Activated CD4-positive, alpha-beta T cell treated with anti-CD3 and anti-CD28 coated beads, Interleukin-2, amount 50 U/mL, for 16 hours (primary cell): ENCODE results near the gene ADM5.

Experiments
- DNase-seq: peaks from one replicate; pipeline ENCODE4 v3.0.0-alpha.2; 2020

The ADM5 gene

GRCh38 chr19:49680421-49681351, 8.7 kb upstream of the ADM5 start:
- DNase-seq: peak; percentile 95

- DNase-seq: no peak
Observed at GRCh38 chr19:49681830-49682229, 7.6 kb upstream of the ADM5 start.

DNA sequence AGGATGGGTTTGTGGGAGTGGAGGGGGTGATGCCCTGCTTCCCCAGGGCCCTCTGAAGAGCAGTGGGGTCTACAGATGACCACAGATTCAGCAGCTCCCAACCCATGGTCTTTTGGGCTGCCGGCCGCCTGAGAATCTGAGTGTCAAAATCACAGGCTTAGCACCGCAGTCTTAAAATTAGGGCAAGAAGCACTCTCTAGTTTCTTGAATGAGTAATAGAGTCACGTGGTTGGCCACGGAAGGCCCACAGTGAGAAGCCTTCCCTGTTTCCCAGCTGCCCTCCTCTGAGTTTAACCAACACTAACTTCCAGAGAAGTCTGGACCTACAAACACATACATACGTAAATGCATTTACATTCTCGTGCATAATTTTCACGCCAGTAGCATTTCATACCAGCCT, 7.1 kb upstream of the ADM5 start:
- no peak for DNase-seq

DNA sequence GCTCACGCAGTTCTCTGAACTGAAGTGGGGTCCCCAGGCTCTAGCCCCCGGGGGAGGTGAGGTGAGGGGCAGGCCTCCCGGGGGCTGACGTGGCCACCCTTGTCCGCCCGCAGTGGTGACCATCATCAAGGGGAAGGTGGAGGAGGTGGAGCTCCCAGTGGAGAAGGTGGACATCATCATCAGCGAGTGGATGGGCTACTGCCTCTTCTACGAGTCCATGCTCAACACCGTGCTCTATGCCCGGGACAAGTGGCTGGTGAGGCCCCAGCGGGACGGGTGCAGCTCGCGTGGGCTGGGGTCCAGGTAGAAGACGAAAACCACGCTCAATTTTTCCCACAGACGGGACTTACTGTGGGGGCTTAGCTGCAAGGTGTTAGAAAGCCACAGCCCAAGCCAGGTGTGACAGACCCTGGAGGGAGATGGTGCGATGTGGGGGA, 5.6 kb upstream of the ADM5 start:
- no peak for DNase-seq

- no peak for DNase-seq
Observed at GRCh38 chr19:49684251-49684982, 5.0 kb upstream of the ADM5 start.

DNA sequence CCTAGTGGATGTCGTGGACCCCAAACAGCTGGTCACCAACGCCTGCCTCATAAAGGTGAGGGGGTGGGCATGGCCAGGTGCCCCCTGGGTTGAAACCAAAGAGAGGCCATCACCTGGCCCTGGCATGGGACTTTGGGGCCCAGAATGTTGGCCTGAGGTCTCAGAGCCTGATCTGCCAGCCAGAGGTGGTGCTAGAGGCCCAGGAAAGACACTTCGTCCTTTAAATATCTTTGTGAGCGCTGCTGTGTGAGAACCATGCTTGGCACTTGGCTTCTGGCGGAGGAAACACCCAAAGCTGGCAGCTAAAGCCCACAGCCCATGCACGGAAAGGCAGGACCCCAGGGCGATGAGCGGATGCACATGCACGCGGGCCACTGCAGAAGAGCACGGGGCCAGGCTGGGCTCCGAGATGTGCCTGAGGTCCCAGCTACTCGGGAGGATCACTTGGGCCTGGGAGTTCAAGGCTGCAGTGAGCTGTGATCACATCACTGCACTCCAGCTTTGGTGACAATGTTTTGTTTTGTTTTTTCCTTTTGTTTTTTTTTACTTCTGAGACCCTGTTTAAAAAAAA, 4.3 kb upstream of the ADM5 start:
- no peak for DNase-seq

DNA sequence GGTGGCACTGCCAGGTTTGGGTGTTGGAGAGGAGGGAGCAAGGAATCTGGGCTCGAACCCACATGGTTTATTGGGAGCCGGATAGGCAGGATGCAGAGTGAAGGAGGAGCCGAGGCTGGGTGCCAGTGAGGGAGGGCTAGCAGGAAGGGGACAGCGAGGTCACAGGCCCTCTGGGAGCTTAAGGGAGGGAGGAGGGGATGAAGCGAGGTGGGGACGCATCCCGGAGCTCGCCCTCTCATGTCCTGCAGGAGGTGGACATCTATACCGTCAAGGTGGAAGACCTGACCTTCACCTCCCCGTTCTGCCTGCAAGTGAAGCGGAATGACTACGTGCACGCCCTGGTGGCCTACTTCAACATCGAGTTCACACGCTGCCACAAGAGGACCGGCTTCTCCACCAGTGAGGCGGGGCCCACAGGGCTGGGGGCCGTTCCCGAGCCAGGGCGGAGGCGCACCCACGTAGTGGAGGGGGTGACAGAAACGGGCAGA, 3.5 kb upstream of the ADM5 start:
- DNase-seq: no peak

DNA sequence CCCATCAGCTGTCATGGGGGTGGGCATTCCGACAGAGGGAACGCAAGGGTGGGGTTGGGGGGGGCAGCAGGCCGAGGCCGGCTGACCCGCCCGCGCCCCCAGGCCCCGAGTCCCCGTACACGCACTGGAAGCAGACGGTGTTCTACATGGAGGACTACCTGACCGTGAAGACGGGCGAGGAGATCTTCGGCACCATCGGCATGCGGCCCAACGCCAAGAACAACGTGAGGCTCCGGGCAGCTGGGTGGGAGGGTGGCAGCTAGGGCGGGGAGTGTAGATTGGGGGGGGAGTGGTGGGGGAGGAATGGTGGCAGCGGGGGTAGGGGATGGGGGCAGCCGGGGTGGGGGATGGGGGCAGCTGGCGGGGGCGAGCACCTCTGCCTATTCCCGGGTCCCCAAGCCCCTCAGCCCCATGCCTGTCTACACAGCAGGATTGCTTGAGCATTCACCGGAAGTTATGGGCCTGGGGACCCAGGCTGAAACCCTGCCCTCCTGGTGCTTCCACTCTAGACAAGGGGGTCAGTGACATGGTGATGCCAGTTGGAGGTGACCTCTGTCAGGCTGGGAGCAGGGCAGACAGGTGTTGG, 2.8 kb upstream of the ADM5 start:
- no peak for DNase-seq

DNA sequence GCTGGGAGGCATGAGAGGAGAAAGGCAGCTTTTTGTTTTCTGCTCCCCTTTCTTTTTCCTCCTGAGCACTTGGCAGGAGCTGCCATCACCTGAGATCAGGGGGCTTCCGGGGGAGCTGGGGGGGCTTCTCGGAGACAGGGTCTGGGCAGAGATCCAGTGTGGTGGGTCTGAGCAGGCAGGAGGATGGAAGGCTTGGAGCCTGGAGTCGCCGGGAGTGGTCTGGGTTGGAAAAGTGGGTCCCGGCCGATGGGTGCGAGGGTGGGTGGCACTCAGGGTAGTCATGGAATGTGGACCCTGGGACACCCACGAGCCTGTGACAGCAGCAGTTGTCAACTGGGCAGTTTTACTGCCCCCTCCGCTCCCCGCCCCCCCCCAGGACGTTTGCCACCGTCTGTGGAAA, 2.2 kb upstream of the ADM5 start:
- DNase-seq: no peak

DNA sequence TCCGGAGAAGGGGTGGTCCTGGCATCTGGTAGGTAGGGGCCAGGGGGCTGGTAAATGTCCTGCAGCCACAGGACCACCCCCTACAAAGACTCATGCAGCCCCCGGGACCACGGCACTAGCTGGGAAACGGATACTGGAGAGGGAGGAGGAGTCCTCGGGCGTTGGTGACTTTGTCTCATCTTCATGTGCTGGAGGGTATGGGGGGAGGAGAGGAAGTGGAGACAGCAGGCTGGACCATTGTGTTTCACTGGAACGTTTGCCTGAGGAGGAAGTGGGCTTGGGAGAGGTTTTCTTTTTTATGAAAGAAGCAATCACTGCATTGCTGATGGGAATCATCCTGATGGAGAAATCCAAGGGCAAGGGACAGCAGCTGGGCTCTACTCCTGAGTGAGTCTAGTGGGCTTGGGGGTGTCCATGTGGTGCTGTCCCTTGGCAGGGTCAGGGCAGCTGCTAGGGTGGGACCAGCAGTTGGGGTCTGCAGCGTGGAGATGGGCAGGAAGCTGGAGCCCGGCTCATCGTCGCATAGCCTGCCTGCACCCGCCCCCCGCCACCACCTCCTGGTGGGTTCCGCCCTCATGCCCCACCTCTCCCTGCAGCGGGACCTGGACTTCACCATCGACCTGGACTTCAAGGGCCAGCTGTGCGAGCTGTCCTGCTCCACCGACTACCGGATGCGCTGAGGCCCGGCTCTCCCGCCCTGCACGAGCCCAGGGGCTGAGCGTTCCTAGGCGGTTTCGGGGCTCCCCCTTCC, 1.7 kb upstream of the ADM5 start:
- no peak for DNase-seq

DNA sequence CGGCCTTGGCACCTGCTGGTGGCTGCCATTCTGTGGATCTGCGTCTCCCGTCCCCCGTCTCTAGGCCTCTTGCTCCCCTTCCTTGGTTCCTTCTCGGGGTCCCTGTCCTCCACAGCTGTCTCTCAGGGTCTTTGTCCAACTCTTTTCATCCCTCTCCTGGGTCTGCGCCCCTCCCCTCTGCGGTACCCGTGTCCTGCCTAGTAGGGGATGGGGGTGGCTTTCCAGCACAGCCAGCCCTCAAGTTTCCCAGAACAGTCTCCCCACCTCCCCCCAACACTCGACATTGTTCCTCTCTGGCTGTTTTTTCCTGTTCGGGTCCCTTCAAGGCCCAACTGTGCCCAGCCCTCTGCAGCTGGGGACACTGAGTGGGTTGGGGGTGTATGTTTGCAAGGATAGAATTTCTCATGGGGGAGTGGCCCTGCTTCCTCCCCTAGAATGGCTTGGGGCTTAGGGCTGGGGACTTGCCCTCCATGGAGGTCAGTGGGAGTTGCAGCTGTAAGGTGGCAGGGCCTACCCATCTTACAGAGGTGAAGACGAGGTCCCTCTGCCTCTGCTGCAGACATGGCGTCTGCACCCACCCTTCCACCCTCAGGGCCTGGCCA, 762 bp upstream of the ADM5 start:
- DNase-seq: no peak

GRCh38 chr19:49690079-49690655, 773 bp downstream of the ADM5 start:
- no peak for DNase-seq

DNA sequence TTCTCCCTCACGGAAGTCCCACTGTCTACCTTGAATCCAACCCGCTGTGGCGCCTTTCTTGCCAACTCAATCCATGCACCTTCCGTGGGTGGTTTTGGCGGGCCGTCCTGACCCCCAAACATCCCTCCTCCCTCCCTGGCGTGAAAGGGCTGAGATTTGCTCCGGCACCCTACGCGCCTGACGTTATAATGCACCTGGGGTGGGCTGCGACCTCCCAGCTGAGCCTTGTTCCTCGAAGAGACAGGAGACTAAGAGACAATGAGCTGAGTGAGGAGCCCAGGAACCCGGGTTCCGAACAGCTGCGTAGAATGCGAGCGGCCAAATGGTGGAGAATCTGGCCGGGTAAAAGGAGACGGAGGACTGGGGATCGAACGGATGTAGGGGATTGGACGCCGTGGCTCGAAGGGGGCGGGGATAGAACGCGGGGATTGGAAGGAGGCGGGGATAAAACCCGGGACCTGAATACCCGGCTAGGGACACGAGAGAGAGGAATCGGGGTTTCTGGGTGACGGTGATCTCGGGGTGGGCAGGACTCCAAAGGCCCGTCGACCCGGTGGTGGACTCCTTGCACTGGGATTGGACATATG, 1.4 kb downstream of the ADM5 start, which contains the start of gene CPT1C:
Gene CPT1C (plus strand): TSS at position 461 of the 587 bp plus-strand sequence. CDS start 1,137 bp downstream, outside the sequence.
- DNase-seq: peak; percentile 56

DNA sequence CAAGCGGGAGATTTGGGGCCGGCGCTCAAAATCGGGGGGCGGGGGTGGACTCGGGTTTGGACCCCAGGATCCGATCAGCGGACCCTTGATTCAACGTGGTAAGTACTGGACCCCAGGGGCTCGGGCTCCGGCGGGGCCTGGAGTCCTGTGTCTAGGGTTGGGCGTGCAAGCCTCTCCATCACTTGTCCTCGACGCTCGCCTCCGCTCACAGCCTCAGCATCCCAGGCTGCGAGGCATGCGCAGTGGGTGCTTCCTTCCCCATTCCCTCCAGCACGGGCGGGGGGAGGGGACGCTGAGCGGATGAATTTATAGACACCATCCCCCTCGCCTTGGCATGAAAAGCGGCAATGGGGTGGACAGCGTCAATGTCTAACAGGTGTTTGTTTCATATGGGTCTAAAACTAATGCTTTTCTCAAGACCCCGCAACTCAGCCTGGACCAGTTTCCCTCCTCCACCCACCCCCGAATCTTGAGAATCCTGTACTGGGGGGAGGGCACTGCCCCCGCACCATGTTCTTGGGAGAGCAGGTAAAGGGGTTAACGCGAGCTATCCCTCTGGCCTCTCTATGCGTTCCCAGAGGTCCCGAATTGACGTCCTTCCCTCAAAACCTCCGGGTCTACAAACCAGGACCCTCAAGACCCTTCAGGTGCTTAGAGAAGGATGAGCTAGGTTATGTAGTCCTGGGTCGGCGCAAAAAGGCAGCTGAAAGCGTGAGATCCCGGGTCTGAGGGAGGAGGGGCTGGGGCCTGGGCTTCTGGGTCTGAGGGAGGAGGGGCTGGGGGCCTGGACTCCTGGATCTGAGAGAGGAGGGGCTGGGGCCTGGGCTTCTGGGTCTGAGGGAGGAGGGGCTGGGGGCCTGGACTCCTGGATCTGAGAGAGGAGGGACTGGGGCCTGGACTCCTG, 2.1 kb downstream of the ADM5 start:
- peak; percentile 27 for DNase-seq

DNA sequence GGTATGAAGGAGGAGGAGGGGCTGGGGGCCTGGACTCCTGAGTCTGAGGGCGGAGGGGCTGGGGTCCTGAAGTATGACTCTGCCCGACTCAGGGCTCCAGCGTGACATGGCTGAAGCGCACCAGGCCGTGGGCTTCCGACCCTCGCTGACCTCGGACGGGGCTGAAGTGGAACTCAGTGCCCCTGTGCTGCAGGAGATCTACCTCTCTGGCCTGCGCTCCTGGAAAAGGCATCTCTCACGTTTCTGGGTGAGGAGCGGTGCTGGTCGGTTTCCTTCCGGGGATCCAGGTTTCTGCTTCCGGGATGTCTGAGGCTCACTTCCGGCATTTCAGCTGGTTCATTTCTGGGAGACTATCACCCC, 2.7 kb downstream of the ADM5 start:
- DNase-seq: no peak

DNA sequence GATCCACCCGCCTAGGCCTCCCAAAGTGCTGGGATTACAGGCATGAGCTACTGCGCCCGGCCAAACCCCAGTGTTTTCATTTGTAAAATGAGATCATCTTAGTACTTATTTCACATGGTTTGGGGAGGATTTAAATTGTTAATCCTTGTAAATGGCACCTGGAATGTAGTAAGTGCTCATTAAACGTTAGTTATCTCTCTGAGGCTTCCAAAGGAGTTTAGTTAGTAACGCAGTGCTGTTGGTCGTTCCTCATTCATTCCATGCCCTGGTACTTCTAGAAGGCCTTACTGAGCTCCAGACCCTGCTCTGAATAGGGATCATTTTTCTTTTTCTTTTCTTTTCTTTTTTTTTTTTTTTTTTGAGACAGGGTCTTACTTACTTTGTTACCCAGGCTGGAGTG, 6.7 kb downstream of the ADM5 start:
- no peak for DNase-seq

- no peak for DNase-seq
Observed at GRCh38 chr19:49696865-49697264, 7.5 kb downstream of the ADM5 start.

DNA sequence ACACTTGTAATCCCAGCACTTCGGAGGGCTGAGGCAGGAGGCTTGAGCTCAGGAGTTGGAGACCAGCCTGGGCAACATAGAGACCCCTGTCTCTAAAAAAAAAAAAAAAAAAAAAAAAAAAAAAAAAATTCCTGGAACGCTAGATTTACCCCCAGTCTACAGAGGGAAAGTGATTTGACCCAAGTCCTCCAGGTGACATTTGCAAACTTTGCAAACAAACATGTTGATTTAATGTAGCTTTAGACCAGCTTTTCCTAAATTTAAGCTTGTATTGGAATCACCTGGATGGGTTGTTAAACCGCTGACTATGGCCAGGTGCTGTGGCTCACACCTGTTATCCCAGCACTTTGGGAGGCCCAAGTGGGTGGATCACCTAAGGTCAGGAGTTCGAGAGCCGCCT, 10.0 kb downstream of the ADM5 start:
- DNase-seq: no peak

DNA sequence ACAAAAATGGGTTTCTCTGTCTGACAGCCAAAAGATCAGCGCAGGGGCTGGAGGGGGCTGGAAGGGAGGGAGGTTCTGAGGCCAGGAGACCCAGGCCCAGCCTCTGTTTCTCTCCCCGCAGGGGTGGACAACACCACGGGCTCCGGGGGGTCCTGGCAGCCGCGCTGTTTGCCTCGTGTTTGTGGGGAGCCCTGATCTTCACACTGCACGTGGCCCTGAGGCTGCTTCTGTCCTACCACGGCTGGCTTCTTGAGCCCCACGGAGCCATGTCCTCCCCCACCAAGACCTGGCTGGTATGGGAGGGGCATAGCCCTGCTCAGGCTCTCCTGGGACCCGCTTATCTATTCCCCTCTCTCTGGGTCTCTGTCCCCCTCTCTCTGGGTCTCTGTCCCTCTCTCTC, 11.2 kb downstream of the ADM5 start:
- no peak for DNase-seq

- no peak for DNase-seq
Observed at GRCh38 chr19:49701271-49701786, 11.9 kb downstream of the ADM5 start.
